Myocyte (in vitro differentiated cells): ENCODE results near the gene NEIL1. TPM values are rescaled to one million over a fixed set of nuclear protein-coding genes. Genes with fewer than 3 reads are reported as not detected.
"Not testable (repeated sequence)": the region's sequence is repeated elsewhere in the genome, so short reads cannot be mapped to it uniquely, and the experiment has no call there.

Experiments
- DNase-seq: peaks from one replicate; pipeline ENCODE4 v3.0.0-alpha.2; 2012; ENCODE audit warnings: low read depth
- microRNA counts: library from miRNA; unstranded; fragments of <30 nt; microRNA quantifications from one replicate; lab custom pipeline; 2016
- microRNA-seq: library from miRNA; unstranded; fragments of <30 nt; microRNA quantifications from one replicate; pipeline ENCODE4, GENCODE V29; 2016
- total RNA-seq: library from RNA; depleted of rRNA; stranded (reverse); fragments of >200 nt; gene quantifications from 2 replicates; pipeline ENCODE4 v1.2.3, GENCODE V29; 2014

Gene NEIL1
- total RNA-seq, 1 donor from 2014 or later: 1.3 TPM

GRCh38 chr15:75371901-75372688, 25.3 kb downstream of the NEIL1 start:
- no peak for DNase-seq

GRCh38 chr15:75380773-75381172, 33.9 kb downstream of the NEIL1 start:
- DNase-seq: no peak

GRCh38 chr15:75383986-75384385, 37.1 kb downstream of the NEIL1 start:
- DNase-seq: not testable (repeated sequence)

- DNase-seq: no peak
These were observed 43.0 kb downstream of the NEIL1 start for GRCh38 chr15:75389791-75390382.

- no peak for DNase-seq
These were observed 50.7 kb downstream of the NEIL1 start for GRCh38 chr15:75397494-75397893.

GRCh38 chr15:75403892-75404291, 57.1 kb downstream of the NEIL1 start:
- no peak for DNase-seq

MicroRNAs encoded within 50 kb of the gene (microRNA counts, 767-probe panel; counts per million panel counts)
- not detected for microRNA hsa-miR-631 (lab: Ali Mortazavi, UCI)

Small RNA genes within 50 kb of the gene (microRNA-seq; reads per million reads assigned to microRNA genes)
- gene MIR631: not detected

Other genes starting within 250 kb of the NEIL1 start
- gene C15orf39, start 145.2 kb upstream of the NEIL1 start, total RNA-seq: 3.4 and 3.5 TPM in 2 replicates
- not detected in 2 replicates for gene GOLGA6C, start 88.7 kb upstream of the NEIL1 start, total RNA-seq
- not detected in 2 replicates for gene GOLGA6D, start 64.2 kb upstream of the NEIL1 start, total RNA-seq
- 53.4 and 55.5 TPM in 2 replicates for gene COMMD4, start 11.0 kb upstream of the NEIL1 start, total RNA-seq
- gene MAN2C1, start 21.6 kb downstream of the NEIL1 start, total RNA-seq: 123 and 140 TPM in 2 replicates
- 22.7 and 23.8 TPM in 2 replicates for gene SIN3A, start 104.7 kb downstream of the NEIL1 start, total RNA-seq
- 7.6 and 7.7 TPM in 2 replicates for gene PTPN9, start 232.3 kb downstream of the NEIL1 start, total RNA-seq